ENCODE measurements around the gene DNAJB13.
A peak's percentile ranks its signal among the peaks of the same experiment; 100 is the strongest.

The DNAJB13 gene

GRCh38 chr11:73963861-73964260 is 13.0 kb downstream of the DNAJB13 start:
- no peaks in the 10 kb centered on the region for H3K36me3 Mint-ChIP-seq (ENCODE audit: low read depth)
- H3K9me3 Mint-ChIP-seq: no peaks in the 10 kb centered on the region
- H3K27ac Mint-ChIP-seq: peak overlapping the region; percentile 35
- no peak for DNase-seq
- H3K4me3 Mint-ChIP-seq: no peak overlapping the region
- peaks cover 38% of the 10 kb centered on the region for H3K4me1 Mint-ChIP-seq (ENCODE audit: low read depth)
- no peaks in the 10 kb centered on the region for H3K27me3 Mint-ChIP-seq

- Mint-ChIP-seq H3K27me3 (no peaks in the 10 kb centered on the region), H3K27ac (no peak overlapping the region), H3K4me1 (ENCODE audit: low read depth) (peaks cover 51% of the 10 kb centered on the region), H3K4me3 (no peak overlapping the region), H3K36me3 (ENCODE audit: low read depth) (no peaks in the 10 kb centered on the region), H3K9me3 (no peaks in the 10 kb centered on the region)
- DNase-seq: no peak
Measured at GRCh38 chr11:73965076-73965763, 14.4 kb downstream of the DNAJB13 start.

- H3K4me1 Mint-ChIP-seq (ENCODE audit: low read depth): peaks cover 55% of the 10 kb centered on the region
- H3K9me3 Mint-ChIP-seq: no peaks in the 10 kb centered on the region
- H3K27ac Mint-ChIP-seq: peak overlapping the region; percentile 38
- DNase-seq: no peak
- H3K27me3 Mint-ChIP-seq: no peaks in the 10 kb centered on the region
- H3K36me3 Mint-ChIP-seq (ENCODE audit: low read depth): no peaks in the 10 kb centered on the region
- no peak overlapping the region for H3K4me3 Mint-ChIP-seq
Measured at GRCh38 chr11:73965764-73966121, 14.9 kb downstream of the DNAJB13 start.

- Mint-ChIP-seq H3K4me3 (no peak overlapping the region), H3K27me3 (no peaks in the 10 kb centered on the region), H3K27ac (peak overlapping the region; percentile 41), H3K4me1 (ENCODE audit: low read depth) (peaks cover 81% of the 10 kb centered on the region), H3K9me3 (no peaks in the 10 kb centered on the region), H3K36me3 (ENCODE audit: low read depth) (peaks cover 6% of the 10 kb centered on the region)
- DNase-seq: no peak
Measured at GRCh38 chr11:73968356-73968966, 17.6 kb downstream of the DNAJB13 start.

GRCh38 chr11:73969091-73969490 is 18.3 kb downstream of the DNAJB13 start:
- H3K4me3 Mint-ChIP-seq: no peak overlapping the region
- H3K36me3 Mint-ChIP-seq (ENCODE audit: low read depth): peaks cover 12% of the 10 kb centered on the region
- no peak for DNase-seq
- H3K4me1 Mint-ChIP-seq (ENCODE audit: low read depth): peaks cover 85% of the 10 kb centered on the region
- H3K9me3 Mint-ChIP-seq: no peaks in the 10 kb centered on the region
- no peaks in the 10 kb centered on the region for H3K27me3 Mint-ChIP-seq
- peak overlapping the region; percentile 83 for H3K27ac Mint-ChIP-seq

GRCh38 chr11:73969991-73970800 is 19.4 kb downstream of the DNAJB13 start:
- Mint-ChIP-seq H3K36me3 (ENCODE audit: low read depth) (peaks cover 23% of the 10 kb centered on the region), H3K4me3 (no peak overlapping the region), H3K27me3 (no peaks in the 10 kb centered on the region), H3K27ac (peak overlapping the region; percentile 83), H3K9me3 (no peaks in the 10 kb centered on the region), H3K4me1 (ENCODE audit: low read depth) (peaks cover 85% of the 10 kb centered on the region)
- DNase-seq: no peak

- H3K4me3 Mint-ChIP-seq: no peak overlapping the region
- peaks cover 33% of the 10 kb centered on the region for H3K36me3 Mint-ChIP-seq (ENCODE audit: low read depth)
- peak overlapping the region; percentile 83 for H3K27ac Mint-ChIP-seq
Measured at GRCh38 chr11:73971175-73971719, 20.4 kb downstream of the DNAJB13 start.

GRCh38 chr11:73972187-73972586 is 21.4 kb downstream of the DNAJB13 start:
- Mint-ChIP-seq H3K27ac (peak overlapping the region; percentile 83), H3K4me3 (no peak overlapping the region), H3K9me3 (no peaks in the 10 kb centered on the region), H3K4me1 (ENCODE audit: low read depth) (peaks cover 96% of the 10 kb centered on the region), H3K27me3 (no peaks in the 10 kb centered on the region), H3K36me3 (ENCODE audit: low read depth) (peaks cover 43% of the 10 kb centered on the region)
- DNase-seq: no peak

More at GRCh38 chr11:73971175-73971719, 20.4 kb downstream of the DNAJB13 start:
- H3K9me3 Mint-ChIP-seq: no peaks in the 10 kb centered on the region
- no peak for DNase-seq
- H3K4me1 Mint-ChIP-seq (ENCODE audit: low read depth): peaks cover 88% of the 10 kb centered on the region
- H3K27me3 Mint-ChIP-seq: no peaks in the 10 kb centered on the region

GRCh38 chr11:73972620-73973449 is 22.0 kb downstream of the DNAJB13 start:
- DNase-seq: no peak
- H3K9me3 Mint-ChIP-seq: no peaks in the 10 kb centered on the region
- no peak overlapping the region for H3K4me3 Mint-ChIP-seq
- peaks cover 49% of the 10 kb centered on the region for H3K36me3 Mint-ChIP-seq (ENCODE audit: low read depth)
- H3K27ac Mint-ChIP-seq: peak overlapping the region; percentile 83
- H3K4me1 Mint-ChIP-seq (ENCODE audit: low read depth): peaks cover 97% of the 10 kb centered on the region
- H3K27me3 Mint-ChIP-seq: no peaks in the 10 kb centered on the region

- Mint-ChIP-seq H3K4me3 (no peak overlapping the region), H3K27me3 (no peaks in the 10 kb centered on the region), H3K4me1 (ENCODE audit: low read depth) (peaks cover 96% of the 10 kb centered on the region), H3K36me3 (ENCODE audit: low read depth) (peaks cover 69% of the 10 kb centered on the region), H3K9me3 (no peaks in the 10 kb centered on the region), H3K27ac (peak overlapping the region; percentile 83)
- DNase-seq: no peak
Measured at GRCh38 chr11:73974604-73975478, 24.0 kb downstream of the DNAJB13 start.

- Mint-ChIP-seq H3K27ac (peak overlapping the region; percentile 83), H3K9me3 (no peaks in the 10 kb centered on the region), H3K4me3 (no peak overlapping the region), H3K36me3 (ENCODE audit: low read depth) (peaks cover 75% of the 10 kb centered on the region), H3K27me3 (no peaks in the 10 kb centered on the region), H3K4me1 (ENCODE audit: low read depth) (peaks cover 96% of the 10 kb centered on the region)
- no peak for DNase-seq
Measured at GRCh38 chr11:73975479-73975757, 24.6 kb downstream of the DNAJB13 start.

- Mint-ChIP-seq H3K27me3 (no peaks in the 10 kb centered on the region), H3K9me3 (no peaks in the 10 kb centered on the region), H3K27ac (peak overlapping the region; percentile 83), H3K36me3 (ENCODE audit: low read depth) (peaks cover 87% of the 10 kb centered on the region), H3K4me3 (peak overlapping the region; percentile 15), H3K4me1 (ENCODE audit: low read depth) (peaks cover 96% of the 10 kb centered on the region)
- no peak for DNase-seq
Measured at GRCh38 chr11:73976451-73977151, 25.8 kb downstream of the DNAJB13 start.

Measured in activated T-cell treated with anti-CD3 and anti-CD28 coated beads, Interleukin-2, amount 50 U/mL, for 24 hours (primary cell).